GM13977 (cell line): ENCODE results near the gene PPP1R9B.

Experiments
- DNase-seq: peaks from one replicate; pipeline ENCODE4 v3.0.0; 2012; ENCODE audit warnings: low spot score
- CTCF ChIP-seq: IDR thresholded peaks from 2 replicates; pipeline ENCODE4 v1.5.1; 2012; ENCODE audit warnings: mild to moderate bottlenecking, control low read depth; ENCODE audit not compliant: insufficient read depth; ENCODE audit errors: extremely low read depth, missing control alignments
- in situ Hi-C: fragments of 300-500 bp; cut with MboI; formaldehyde crosslinking; loops from one replicate; pipeline ENCODE4 v1.12.0; 2022; ENCODE audit warnings: low sequenced_read_pairs, low pct_unique_long_range_greater_than_20kb, mixed read lengths, inconsistent platforms; ENCODE audit not compliant: unreplicated experiment

Gene PPP1R9B

GRCh38 chr17:50134206-50135110, 16.0 kb downstream of the PPP1R9B start:
- no peak for DNase-seq
- in situ Hi-C loops: no loop called here

GRCh38 chr17:50133769-50134099, 16.7 kb downstream of the PPP1R9B start:
- no peak for DNase-seq
- in situ Hi-C loops: no loop called here
- TF ChIP-seq CTCF: no peak

More at GRCh38 chr17:50134206-50135110, 16.0 kb downstream of the PPP1R9B start:
- TF ChIP-seq CTCF: no peak

DNA sequence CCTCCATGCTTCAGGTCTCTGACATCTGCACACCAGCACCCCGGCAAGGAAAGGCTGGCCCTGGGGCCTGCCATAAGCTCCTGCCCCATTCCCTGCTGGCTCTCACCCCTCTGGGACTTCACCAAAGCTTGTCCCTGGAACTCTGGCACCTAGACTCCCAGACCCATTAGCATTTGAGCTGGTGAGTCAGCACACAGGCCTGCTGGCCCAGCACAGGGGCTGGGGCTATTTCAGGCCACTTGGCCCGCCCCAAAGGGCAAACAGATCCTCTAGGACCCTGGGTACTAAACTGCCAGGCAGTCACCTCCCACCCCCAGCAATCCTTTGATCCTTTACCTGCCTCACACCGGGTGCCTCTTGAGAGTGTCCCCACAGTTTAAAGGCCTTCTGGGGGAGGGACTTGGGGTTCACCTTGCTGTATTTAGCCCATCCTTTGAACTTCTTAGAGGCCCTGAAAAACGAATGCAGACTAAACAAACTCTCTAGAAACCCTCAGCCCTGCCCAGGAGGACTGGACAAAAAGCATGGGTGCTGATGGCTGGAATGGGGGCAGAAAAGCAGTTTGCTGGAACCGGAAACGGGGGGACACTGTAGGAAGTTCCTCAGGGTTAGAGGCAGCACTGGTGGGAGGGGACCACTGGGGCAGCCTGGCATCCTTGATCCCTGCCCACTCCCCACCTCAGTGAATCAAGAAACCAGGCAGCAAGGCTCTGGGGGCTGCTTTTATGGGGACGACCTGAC, 17.3 kb downstream of the PPP1R9B start:
- DNase-seq: no peak
- in situ Hi-C loops: no loop called here
- TF ChIP-seq CTCF: no peak

- TF ChIP-seq CTCF: no peak
- in situ Hi-C loops: no loop called here
- peak; percentile 51 for DNase-seq
Observed at GRCh38 chr17:50132104-50132794, 18.2 kb downstream of the PPP1R9B start.

GRCh38 chr17:50130559-50131305, 19.7 kb downstream of the PPP1R9B start:
- TF ChIP-seq CTCF: no peak
- DNase-seq: peak; percentile 58
- in situ Hi-C loops: no loop called here
